HG03469 (cell line): ENCODE results near the gene WDR31.
"Not testable (repeated sequence)": the region's sequence is repeated elsewhere in the genome, so short reads cannot be mapped to it uniquely, and the experiment has no call there.

Source experiments
- ATAC-seq: cut with Tn5 transposase; IDR thresholded peaks from one replicate; pipeline ENCODE4 v1.9.1; 2021; ENCODE audit warnings: mild to moderate bottlenecking, moderate library complexity, moderate number of reproducible peaks; ENCODE audit not compliant: unreplicated experiment

Gene WDR31

DNA sequence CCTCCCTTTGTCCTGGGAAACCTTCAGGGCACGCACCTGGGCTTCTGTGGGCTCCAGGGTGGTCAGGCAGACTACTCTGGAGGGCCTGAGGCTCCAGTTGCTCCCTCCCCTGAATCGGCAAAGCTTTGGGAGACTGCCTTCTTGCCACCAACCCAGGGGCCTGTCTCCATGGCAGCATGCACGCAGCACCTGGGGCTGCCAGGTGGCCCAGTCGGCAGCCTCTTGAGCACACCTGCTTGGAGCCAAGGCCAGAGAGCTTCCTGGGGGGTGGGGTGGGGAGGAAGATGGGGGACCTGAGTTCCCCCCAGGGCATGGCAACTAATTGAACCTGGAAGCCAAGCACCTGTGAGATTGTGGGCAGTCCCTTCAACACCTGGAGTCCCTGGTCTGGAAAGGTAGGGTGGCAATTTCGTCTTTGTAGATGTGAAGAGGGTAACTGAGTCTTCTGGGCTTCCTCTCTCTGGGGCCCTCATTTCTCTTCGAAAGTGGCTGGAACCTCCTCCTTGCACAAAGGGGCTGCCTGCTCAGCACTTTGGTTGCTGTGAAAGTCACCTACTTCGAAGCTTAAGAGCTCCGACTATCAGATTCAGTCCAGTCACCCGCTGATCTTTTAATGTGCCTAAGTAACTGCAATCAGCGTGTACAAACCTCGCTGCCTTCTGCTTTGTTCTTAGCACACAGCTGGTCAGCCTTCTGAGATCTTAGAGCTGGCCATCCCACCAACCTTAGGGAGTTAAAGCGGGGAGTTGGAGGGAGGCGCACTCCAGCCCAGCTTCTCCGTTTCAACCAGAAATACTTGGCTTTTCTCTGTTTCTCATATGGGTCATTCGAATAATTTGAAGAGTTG, 40.9 kb downstream of the WDR31 start:
- no peak for ATAC-seq

GRCh38 chr9:113298311-113298710, 41.8 kb downstream of the WDR31 start:
- no peak for ATAC-seq

GRCh38 chr9:113296796-113297558, 43.1 kb downstream of the WDR31 start:
- ATAC-seq: no peak

DNA sequence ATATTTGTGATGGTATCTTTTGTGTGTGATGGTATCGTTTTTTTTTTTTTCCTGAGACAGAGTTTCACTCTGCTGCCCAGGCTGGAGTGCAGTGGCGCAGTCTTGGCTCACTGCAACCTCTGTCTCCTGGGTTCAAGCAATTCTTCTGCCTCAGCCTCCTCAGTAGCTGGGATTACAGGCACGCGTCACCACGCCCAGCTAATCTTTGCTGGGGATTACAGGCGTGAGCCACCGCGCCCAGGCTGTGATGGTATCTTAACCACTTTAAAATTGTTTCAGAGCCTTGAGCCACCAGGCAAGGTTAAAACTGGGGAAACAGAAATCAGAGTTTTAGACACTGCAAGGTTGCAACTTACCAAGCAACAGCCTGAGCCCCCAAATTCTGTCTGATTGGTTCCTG, 43.8 kb downstream of the WDR31 start:
- ATAC-seq: not testable (repeated sequence)

GRCh38 chr9:113293285-113293878, 46.7 kb downstream of the WDR31 start:
- ATAC-seq: no peak

- ATAC-seq: no peak
Observed at GRCh38 chr9:113290052-113290607, 49.9 kb downstream of the WDR31 start.

DNA sequence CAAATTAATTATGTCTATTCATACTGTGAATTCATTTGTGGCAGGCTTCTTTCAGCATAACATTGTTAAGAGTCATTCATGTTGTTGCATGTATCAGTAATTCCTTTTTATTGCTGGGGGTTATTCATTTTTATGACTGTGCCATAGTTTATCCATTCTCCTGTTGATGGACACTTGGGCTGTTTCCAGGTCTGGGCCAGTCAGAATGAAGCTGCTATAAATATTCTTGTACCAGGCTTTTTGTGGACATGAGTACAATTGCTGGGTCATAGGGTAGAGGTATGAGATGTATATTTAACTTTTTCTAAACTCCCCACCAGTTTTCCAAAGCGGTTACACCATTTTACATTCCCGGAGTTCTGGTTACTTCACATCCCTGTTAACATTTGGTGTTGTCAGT, 51.0 kb downstream of the WDR31 start:
- ATAC-seq: no peak

GRCh38 chr9:113281356-113281755, 58.7 kb downstream of the WDR31 start:
- no peak for ATAC-seq

- ATAC-seq: no peak
Observed at GRCh38 chr9:113278840-113279239, 61.2 kb downstream of the WDR31 start.

DNA sequence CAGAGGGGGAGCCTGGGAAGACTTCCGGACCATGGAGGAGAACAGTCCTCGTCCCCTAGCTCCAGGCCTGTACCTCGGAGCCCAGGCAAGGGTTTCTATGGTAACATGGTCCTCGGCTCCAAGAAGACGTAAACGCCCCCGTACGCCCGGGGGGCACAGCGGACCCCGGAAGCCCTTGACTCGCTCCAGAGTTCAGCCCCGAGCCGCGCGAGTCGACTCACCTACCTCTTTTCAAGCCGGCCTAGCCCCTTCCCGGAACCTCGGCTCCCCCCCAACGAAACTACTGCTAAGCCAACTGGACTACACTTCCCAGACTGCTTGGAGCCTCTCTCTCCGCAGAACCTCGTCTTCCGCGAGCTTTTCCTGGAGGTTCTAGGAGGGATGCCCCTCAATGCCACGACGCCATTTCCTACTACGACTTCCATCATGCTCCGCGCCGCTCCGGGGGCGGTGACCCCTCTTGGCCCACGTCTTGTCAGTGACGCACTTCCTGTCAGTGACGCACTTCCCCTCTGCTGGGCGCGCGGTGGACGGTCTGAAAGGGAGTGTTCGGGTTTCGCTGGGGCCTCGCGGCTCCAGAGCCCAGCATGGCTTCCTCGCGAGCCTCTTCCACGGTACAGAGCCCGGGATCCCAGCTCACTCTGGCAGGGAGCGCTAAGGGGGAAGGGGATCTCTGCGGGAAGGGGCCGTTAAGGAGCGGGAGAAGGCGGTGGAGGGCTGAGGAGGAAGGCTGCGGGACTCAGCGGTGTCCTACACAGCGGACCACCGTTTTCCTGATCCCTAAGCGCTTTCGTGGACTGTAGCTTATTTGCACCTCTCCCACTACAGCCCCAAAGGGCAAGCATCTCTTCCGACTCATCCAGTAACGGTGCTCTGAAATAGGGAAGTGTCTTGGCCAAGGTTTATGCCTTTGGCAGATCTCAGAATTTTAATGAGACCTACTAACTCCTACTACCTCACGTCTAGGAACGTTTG, 64.6 kb downstream of the WDR31 start, which contains the start of the genes CDC26 and PRPF4:
Gene CDC26 (minus strand): TSS at position 416 of the 975 bp plus-strand sequence. CDS start 3,065 bp downstream, outside the sequence.
Gene PRPF4 (plus strand): TSS at position 502 of the 975 bp plus-strand sequence. CDS start 86 bp downstream, at position 588.
- peak; percentile 89 for ATAC-seq

- ATAC-seq: no peak
Observed at GRCh38 chr9:113274474-113275156, 65.5 kb downstream of the WDR31 start.

DNA sequence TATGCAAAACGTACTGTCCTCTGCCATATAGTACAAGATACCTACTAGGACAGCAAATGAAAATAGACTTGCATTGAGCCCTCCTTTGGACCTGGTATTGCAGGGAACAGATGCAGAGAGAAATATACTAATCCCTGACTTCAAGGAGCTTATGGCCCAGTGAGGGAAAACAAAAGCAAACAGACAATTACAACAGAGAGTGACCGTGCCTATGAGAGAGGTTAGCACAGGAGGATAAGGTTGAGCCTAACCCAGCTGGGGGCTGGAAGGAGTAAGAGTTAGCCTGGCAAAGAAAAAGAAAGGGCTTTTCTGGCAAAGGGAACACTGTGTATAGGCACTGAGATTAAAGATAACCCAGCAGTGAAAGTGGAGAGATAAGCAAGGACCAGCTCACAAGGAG, 70.2 kb downstream of the WDR31 start:
- ATAC-seq: no peak

- ATAC-seq: no peak
Observed at GRCh38 chr9:113269355-113269754, 70.7 kb downstream of the WDR31 start.

DNA sequence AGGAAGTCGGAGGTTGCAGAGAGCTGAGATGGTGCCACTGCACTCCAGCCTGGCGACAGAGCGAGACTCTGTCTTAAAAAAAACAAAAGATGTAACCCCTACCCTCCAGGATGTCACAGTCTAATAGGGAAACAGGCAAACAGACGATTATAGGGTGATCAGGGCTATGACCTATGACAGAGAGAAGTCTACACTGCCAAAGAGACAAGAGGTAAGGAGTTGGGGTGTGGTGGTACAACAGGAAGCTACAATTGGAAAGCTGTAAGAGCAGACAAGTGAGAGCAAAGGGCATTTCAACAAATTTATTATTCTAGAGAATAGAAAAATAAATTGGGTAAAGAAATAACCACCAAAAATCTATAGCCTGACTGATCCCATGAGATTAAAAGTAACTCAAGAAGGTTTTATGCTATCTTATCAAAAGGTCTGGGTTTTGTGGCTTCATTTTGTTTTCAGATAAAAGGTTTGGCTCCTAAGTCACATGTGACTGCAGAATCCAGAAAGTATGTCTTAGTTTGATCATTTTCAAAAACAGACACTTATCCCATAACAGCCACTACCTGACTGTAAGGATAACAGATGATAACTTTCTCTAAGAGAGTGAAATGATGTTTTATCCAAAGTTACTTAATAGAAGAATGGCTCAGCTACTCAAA, 72.0 kb downstream of the WDR31 start:
- ATAC-seq: no peak

GRCh38 chr9:113266174-113266573, 73.9 kb downstream of the WDR31 start:
- no peak for ATAC-seq
